ENCODE results near the gene ANKMY1. TPM values are rescaled to one million over a fixed set of nuclear protein-coding genes. Genes with fewer than 3 reads are reported as not detected.

Gene ANKMY1
- total RNA-seq, 1 donor from 2014 or later = 7.2 TPM

- Histone ChIP-seq H4K20me1 (ENCODE audit: insufficient read depth, low read length) (peaks cover 55% of the 10 kb centered on the region), H3K9ac (ENCODE audit: low read length) (peak overlapping the region; percentile 90), H2AFZ (ENCODE audit: low read depth, low read length) (no peak overlapping the region), H3K27ac (ENCODE audit: low read depth, low read length) (peak overlapping the region; percentile 84), H3K27me3 (ENCODE audit: insufficient read depth, low read length) (no peaks in the 10 kb centered on the region), H3K9me3 (ENCODE audit: insufficient read depth, low read depth, low read length) (no peaks in the 10 kb centered on the region), H3K4me3 (ENCODE audit: insufficient read depth, low read depth, low read length) (peak overlapping the region; percentile 83), H3K4me2 (ENCODE audit: low read length) (peak overlapping the region; percentile 100), H3K36me3 (ENCODE audit: insufficient read depth, low read length) (no peaks in the 10 kb centered on the region), H3K79me2 (ENCODE audit: insufficient read depth, low read length) (peaks cover 62% of the 10 kb centered on the region), H3K4me1 (ENCODE audit: insufficient read depth, low read length) (peaks cover 36% of the 10 kb centered on the region)
- Mint-ChIP-seq H3K27me3 (ENCODE audit: low read depth, unreplicated experiment) (peaks cover 2% of the 10 kb centered on the region), H3K9me3 (ENCODE audit: unreplicated experiment) (peaks cover 1% of the 10 kb centered on the region), H3K36me3 (ENCODE audit: low read depth, unreplicated experiment) (peaks cover 3% of the 10 kb centered on the region), H3K27ac (ENCODE audit: unreplicated experiment) (no peak overlapping the region), H3K4me3 (ENCODE audit: unreplicated experiment) (peak overlapping the region; percentile 83), H3K4me1 (ENCODE audit: low read depth, unreplicated experiment) (peaks cover 10% of the 10 kb centered on the region)
- TF ChIP-seq, protein P1, sequence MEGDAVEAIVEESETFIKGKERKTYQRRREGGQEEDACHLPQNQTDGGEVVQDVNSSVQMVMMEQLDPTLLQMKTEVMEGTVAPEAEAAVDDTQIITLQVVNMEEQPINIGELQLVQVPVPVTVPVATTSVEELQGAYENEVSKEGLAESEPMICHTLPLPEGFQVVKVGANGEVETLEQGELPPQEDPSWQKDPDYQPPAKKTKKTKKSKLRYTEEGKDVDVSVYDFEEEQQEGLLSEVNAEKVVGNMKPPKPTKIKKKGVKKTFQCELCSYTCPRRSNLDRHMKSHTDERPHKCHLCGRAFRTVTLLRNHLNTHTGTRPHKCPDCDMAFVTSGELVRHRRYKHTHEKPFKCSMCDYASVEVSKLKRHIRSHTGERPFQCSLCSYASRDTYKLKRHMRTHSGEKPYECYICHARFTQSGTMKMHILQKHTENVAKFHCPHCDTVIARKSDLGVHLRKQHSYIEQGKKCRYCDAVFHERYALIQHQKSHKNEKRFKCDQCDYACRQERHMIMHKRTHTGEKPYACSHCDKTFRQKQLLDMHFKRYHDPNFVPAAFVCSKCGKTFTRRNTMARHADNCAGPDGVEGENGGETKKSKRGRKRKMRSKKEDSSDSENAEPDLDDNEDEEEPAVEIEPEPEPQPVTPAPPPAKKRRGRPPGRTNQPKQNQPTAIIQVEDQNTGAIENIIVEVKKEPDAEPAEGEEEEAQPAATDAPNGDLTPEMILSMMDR (IDR thresholded peaks at IDR 0.05; ENCODE audit: insufficient read depth, low read depth, low read length) = no peak
- TF ChIP-seq EZH2 (IDR thresholded peaks at IDR 0.05; ENCODE audit: insufficient read depth, low read length) = no peak
- DNase-seq (ENCODE audit: low read depth) = peak; percentile 27
- FAIRE-seq = no peak
Measured at GRCh38 chr2:240436683-240437550, 120.9 kb downstream of the ANKMY1 start.

GRCh38 chr2:240435948-240436682 lies 121.7 kb downstream of the ANKMY1 start:
- Histone ChIP-seq H3K9ac (ENCODE audit: low read length) (peak overlapping the region; percentile 90), H3K27me3 (ENCODE audit: insufficient read depth, low read length) (no peaks in the 10 kb centered on the region), H3K27ac (ENCODE audit: low read depth, low read length) (peak overlapping the region; percentile 84), H3K36me3 (ENCODE audit: insufficient read depth, low read length) (no peaks in the 10 kb centered on the region), H3K4me2 (ENCODE audit: low read length) (peak overlapping the region; percentile 100), H3K4me3 (ENCODE audit: insufficient read depth, low read depth, low read length) (peak overlapping the region; percentile 83), H4K20me1 (ENCODE audit: insufficient read depth, low read length) (peaks cover 47% of the 10 kb centered on the region), H3K79me2 (ENCODE audit: insufficient read depth, low read length) (peaks cover 54% of the 10 kb centered on the region), H2AFZ (ENCODE audit: low read depth, low read length) (peak overlapping the region; percentile 16), H3K4me1 (ENCODE audit: insufficient read depth, low read length) (peaks cover 36% of the 10 kb centered on the region), H3K9me3 (ENCODE audit: insufficient read depth, low read depth, low read length) (no peaks in the 10 kb centered on the region)
- TF ChIP-seq EZH2 (IDR thresholded peaks at IDR 0.05; ENCODE audit: insufficient read depth, low read length) = no peak
- TF ChIP-seq, protein P1 (IDR thresholded peaks at IDR 0.05; ENCODE audit: insufficient read depth, low read depth, low read length) = no peak
- peaks cover 1% of the 10 kb centered on the region for H3K9me3 Mint-ChIP-seq (ENCODE audit: unreplicated experiment)
- DNase-seq (ENCODE audit: low read depth) (peak; percentile 9), FAIRE-seq (no peak)
- peaks cover 3% of the 10 kb centered on the region for H3K36me3 Mint-ChIP-seq (ENCODE audit: low read depth, unreplicated experiment)
- peaks cover 2% of the 10 kb centered on the region for H3K27me3 Mint-ChIP-seq (ENCODE audit: low read depth, unreplicated experiment)
- no peak overlapping the region for H3K27ac Mint-ChIP-seq (ENCODE audit: unreplicated experiment)
- H3K4me3 Mint-ChIP-seq (ENCODE audit: unreplicated experiment) = peak overlapping the region; percentile 83
- H3K4me1 Mint-ChIP-seq (ENCODE audit: low read depth, unreplicated experiment) = peaks cover 10% of the 10 kb centered on the region

All from astrocyte (in vitro differentiated cells and primary cell).